Eye (tissue), 1 donor: ENCODE data around the gene UNC93A.
"Not testable (repeated sequence)": the region's sequence is repeated elsewhere in the genome, so short reads cannot be mapped to it uniquely, and the experiment has no call there.

Experiments used
- DNase-seq: peaks from one replicate; pipeline ENCODE4 v3.0.0-alpha.2; 2015

UNC93A gene

DNA sequence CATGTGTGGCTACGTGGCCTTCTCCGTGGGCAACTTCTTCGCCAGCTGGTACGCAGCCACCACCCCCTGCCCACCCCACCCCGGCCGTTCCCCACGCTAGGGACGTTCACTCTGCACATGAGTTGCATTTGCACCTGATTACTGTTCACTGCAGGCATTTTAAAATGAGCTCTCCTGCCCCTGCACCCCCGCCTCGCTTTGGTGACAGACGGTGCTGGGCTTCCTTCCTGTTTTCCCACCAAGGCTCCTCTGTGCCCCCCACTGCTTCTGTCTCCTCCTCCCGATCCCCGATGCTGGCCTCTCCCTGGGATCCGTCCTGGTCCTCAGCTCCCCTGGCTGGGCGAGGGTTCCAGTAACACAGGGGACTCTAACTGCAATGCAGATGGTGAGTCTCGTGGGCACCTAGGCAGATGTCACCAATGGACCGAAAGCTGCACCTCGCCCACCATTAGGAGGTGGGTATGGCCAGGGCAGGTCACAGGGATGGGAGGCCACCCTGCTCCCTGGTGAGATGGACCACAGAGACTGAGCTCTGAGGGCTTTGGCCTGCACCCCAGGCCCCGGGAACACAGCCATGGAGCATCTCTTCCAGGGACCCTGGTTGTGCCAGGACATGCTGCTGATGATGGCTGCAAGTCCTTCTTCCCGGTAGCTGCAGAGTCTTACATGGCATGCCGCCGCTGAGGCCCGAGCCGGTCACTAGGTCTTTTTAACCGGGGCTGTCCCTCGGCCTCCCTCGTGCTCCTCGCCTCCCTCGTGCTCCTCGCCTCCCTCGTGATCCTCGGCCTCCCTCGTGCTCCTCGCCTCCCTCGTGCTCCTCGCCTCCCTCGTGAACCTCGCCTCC is 3.8 kb downstream of the UNC93A start:
- DNase-seq = no peak

DNA sequence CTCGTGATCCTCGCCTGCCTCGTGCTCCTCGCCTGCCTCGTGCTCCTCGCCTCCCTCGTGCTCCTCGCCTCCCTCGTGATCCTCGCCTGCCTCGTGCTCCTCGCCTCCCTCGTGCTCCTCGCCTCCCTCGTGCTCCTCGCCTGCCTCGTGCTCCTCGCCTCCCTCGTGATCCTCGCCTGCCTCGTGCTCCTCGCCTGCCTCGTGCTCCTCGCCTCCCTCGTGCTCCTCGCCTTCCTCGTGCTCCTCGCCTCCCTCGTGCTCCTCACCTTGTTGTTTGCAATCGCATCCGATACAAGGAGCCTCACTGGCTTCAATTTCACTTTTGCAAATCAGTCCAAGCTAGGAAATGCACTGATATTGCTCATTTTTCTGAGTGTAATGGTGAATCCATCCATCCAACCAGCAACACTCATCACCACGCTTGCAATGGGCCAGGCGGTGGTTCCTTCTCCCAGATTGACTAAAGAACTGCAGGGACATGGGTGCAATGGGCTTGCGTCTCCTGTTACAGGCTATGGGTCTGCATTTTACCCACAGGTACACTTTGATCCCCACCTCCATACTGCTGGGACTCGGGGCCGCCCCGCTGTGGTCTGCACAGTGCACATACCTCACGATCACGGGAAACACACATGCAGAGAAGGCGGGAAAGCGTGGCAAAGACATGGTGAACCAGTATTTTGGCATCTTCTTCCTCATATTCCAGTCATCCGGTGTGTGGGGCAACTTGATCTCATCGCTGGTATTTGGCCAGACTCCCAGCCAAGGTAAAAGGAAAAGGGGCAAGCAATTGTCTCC is 4.6 kb downstream of the UNC93A start:
- no peak for DNase-seq

DNA sequence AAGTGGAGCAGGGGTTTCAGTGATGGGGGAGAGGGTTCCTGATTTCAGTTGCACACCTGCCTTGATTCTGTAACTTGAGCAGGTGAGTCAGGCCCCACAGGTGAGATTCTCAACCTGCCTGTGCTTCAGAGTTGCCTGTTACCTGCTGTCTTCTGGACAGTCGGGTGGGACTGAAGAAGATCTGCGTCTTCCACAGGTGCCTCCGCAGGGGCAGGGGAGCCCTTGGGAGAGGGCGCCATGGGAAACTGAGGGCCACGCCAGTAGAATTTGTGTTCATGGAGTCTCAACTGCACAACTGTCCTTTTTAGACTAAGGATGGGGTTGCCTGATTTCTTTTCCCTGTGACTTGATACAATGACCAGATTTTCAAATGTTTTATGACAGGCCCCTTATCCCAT is 5.2 kb downstream of the UNC93A start:
- DNase-seq = no peak

DNA sequence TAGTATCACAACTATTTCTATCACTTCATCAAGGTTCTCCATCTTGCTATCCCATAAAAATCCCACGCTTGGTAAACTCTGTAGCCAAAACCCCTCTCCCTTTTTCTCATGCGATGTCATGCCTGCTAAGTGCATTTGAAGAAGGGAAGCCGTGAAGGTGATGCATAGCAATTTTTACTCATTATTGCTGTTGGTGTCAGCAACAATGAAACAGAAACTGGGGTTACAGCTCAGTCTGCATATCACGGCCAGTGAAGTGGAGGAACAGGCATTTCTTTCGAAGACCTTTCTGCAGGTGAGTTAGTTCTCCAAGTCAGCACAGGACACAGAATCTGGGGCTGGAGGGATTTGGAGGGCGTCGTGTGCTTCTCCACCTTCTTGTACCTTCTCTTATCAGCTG is 5.8 kb downstream of the UNC93A start:
- DNase-seq = no peak

DNA sequence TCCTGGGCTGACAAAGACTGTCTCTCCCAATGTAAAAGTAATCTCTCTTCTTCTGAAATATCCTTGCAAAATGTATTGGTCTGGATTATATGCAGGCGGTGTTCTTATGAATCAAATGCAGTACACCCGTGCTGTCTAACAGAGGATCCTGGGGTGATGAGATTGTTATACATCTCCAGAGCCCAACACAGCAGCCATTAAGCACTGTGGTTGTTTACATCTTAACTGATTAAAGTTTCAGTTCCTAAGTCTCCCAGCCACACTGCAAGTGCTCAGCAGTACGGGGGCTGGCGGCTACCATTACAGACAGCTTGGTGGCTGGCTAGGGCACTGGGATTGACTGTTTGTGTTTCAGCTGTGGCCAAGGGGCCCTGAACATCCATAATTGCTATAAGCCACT is 7.0 kb downstream of the UNC93A start:
- DNase-seq = no peak

DNA sequence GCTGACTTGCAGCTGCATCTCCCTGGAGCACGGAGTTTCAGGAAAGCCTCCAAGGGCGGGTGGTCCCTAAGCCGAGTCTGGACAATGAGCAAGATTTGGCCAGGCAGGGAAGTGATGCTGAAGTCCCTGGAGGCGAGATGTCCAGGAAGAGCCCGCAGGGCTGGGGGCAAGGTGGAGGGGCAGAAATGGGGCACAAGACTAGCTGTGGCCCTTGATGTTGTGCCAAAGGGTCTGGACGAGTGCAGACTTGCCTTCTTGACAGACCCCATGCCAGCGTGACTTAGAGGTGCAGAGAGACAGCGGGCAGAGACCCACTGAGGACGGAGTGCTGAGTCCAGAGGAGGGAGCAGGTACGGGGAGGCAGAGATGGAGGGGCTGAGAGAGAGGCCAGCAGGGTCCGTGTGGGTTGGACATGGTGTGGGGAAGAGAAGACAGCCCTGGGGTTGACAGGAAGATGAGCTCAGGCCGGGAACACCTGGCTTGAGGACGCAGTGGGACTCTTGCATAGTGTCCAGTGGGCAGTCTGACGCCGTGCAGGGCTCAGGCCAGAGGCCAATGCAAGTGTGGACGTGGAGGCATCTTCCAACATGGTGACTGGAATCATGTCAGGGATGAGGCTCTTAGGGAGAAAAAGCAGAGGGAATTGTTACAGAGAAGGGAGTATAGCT is 8.7 kb downstream of the UNC93A start:
- DNase-seq = no peak

DNA sequence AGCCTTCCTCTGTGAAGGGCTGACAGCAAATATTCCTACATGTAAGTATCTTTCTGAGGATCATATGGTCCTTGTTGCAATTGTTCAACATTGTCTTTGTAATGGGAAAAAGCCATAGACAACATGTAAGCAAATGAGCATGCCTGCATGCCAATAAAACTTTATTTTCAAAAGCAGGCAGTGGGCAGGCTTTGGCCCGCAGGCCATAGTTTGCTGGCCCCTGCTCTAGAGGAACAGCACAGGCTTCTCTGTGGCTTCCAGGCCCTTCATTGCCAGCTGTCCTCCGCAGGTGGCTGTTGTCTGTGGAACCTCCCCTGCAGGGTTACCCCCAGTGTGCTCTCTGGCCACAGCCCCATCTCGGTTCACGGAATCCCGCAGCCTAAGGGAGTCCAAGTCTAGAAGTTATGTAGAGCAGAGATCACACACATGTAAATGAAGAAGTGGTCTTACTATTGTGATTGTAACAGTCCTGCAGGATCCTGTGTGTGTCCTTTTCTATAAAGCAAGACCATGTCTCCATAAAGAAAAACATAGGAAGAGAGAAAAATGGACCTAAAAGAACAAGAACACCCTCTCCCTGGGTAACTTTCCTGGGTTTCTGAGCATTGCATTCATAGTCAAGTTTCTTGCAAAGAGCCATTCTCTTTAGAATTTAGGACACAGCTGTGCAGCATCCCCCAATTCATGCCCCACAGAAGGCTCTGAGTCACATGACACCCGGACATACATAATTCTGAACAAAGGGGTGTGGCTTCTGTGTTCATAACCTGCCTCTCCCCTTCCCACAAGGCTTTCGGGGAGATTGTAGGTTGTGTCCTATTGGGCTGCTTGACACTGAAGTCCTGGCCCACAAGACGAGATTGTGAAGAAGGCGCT is 10.0 kb downstream of the UNC93A start:
- no peak for DNase-seq

DNA sequence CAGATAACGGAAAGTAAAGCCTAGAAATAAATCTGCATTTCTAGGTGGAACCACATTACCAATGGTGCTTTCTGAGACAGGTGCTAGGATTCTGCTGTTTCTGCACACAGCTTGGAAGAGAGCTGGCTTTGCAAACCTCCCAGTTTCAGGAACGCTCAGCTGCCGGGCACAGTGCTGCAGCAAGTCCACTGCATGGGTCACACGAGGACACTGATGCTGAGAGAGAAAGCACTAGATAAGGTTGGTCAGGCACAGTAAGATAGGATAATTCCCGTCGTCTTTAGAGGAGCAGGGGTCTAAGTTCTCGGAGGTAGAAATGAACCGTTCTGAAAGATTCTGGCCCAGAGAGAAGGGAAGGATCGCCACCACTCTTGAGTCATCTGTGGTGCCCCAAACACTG is 11.0 kb downstream of the UNC93A start:
- no peak for DNase-seq

DNA sequence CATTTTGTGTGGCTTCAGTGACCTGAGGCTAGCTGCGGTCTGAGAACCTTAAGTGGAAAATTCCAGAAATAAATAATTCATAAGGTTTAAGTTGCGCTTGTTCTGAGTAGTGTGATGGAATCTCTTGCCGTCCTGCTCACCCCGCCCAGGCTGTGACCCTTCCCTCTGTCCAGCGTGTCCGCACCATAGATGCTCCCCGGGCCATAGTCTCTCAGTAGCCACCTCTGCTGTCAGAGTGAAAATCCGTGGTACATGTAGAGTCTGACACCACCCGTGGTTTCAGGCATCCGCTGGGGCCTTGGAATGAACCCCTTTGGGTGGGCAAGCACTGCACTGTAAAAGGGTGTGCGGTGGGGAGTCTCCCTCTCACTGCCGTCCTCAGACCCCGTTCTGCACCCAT is 11.7 kb downstream of the UNC93A start:
- DNase-seq = no peak

DNA sequence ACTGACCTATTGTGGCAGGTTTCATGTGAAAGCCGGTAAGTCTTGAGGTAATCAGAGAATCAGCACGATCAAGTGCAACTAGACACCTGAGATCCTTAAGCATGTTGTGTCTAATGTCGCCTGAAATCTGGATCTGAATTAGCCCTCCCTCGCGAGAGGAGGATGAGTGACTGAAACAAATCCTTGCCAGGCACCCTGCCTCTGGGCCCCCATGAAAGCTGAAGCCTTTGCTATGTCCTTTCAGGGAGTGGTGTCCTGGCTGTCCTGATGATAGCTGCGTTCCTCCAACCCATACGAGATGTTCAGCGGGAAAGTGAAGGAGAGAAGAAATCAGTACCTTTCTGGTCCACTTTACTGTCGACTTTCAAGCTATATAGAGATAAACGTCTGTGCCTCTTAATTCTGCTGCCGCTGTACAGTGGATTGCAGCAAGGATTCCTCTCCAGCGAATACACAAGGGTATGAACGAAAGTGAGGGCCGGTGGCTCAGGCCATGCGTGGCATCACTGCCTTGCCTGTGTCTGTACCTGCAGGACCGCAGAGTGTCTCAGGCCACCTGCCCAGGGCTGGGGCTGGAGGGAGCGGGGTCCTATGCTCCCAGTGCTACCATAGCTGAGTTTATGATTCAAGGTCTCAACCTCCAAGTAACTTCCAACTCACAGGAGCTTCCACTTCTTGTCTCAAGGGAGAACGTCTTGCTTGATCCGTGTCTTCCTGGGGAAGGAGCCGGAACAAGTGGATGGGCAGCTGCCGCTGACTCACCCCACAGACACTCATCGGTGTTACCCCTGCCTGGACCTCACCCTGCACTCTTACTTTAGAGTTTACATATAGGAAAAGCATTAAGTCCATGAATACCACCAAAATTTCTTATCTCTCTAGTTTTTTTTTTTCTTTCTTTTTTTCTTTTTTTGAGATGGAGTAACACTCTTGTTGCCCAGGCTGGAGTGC is 12.8 kb downstream of the UNC93A start:
- DNase-seq = no peak

DNA sequence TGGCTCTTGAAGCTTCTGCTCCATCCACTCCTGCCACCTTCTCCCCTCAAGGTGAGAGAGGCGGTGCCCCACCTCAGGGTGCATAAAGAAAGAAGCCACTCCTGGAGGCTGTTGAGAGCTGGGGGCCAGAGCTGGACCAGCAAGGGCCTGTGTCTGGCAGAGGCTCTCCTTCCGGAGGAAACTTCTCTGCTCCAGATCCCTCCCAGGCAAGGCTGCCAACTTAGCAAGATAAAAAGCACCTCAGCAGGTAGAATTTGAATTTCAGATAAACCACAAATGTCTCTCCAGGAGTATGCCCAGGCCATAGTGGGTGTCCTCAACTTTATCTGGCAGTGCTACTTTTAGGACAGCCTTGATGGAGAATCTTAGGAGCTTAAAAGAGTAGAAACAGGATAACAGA is 13.8 kb downstream of the UNC93A start:
- no peak for DNase-seq

DNA sequence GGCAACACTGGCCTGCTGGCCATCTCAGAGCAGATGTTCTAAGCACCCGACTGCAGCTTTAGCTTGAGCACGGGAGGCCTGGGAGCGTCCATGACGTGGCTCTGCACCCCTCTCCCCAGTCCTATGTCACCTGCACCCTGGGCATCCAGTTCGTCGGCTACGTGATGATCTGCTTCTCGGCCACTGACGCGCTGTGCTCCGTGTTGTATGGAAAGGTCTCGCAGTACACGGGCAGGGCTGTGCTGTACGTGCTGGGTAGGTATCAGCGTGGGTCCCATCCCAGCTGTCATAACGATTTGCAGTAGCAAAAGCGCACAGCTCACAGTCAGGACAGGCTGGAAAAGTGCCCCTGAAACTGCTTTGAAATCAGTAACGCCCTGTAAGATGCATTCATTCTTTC is 14.7 kb downstream of the UNC93A start:
- DNase-seq = peak; percentile 41

DNA sequence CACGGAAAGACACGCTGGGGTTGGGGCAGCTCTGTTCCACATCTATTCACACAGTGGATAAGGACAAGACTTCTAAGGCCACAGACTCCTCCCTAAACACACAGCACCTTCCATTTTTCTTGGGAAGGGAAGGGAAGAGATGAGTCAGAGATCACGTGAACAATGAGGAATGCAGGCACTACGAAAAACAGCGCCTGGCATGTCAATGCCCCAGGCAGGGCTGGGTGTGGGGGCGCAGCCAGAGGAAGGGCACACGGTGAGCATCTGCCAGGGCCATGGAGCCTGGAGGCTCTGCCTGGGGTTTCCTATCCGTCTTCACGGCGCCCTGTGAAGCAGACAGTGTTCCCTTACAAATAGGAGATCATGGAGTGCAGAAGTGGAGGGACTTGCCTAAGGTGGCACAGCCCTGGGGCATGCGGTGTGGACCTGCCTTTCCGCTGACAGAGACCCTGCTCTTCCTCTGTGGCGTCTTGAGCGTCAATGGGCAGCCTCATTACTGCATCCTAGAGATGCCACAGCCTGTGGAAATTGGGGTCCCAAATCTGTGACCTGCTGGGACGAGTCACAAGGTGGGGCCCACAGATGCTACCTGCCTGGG is 15.4 kb downstream of the UNC93A start:
- no peak for DNase-seq

DNA sequence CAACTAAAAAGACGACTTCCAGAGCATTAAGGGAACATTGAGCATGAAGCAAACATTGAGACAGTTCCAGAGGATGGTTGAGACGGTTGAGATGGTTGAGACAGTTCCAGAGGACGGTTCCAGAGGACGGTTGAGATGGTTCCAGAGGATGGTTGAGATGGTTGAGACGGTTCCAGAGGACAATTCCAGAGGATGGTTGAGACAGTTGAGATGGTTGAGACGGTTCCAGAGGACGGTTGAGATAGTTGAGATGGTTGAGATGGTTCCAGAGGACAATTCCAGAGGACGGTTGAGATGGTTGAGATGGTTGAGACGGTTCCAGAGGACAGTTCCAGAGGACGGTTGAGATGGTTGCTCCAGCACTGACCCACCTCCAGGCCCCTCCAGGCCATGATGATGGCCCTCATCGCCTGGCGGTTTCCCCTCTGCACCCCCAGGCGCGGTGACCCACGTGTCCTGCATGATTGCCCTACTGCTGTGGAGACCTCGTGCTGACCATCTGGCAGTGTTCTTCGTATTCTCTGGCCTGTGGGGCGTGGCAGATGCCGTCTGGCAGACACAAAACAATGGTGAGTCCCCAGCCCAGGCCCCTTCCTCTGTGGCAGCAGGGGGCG is 16.3 kb downstream of the UNC93A start:
- DNase-seq = no peak

DNA sequence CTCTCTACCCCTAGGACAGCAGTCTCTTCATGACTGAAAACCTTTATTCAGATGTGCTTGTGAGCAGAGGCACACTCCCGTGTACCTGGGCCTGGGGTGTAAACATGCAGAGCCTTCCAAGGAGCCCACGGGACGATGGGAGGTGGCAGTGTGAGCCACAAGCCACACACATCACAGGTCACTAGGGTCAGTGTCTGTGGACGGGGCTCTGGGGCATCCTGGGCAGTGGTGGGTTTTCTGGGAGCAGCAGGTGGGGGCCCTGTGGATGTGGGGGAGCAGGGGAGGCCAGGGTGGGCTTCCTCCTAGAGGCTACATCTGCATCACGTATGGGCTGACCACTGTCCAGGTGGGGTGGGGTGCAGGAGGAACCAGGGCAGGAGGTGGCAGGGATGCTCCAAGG is 17.1 kb downstream of the UNC93A start:
- DNase-seq = no peak

DNA sequence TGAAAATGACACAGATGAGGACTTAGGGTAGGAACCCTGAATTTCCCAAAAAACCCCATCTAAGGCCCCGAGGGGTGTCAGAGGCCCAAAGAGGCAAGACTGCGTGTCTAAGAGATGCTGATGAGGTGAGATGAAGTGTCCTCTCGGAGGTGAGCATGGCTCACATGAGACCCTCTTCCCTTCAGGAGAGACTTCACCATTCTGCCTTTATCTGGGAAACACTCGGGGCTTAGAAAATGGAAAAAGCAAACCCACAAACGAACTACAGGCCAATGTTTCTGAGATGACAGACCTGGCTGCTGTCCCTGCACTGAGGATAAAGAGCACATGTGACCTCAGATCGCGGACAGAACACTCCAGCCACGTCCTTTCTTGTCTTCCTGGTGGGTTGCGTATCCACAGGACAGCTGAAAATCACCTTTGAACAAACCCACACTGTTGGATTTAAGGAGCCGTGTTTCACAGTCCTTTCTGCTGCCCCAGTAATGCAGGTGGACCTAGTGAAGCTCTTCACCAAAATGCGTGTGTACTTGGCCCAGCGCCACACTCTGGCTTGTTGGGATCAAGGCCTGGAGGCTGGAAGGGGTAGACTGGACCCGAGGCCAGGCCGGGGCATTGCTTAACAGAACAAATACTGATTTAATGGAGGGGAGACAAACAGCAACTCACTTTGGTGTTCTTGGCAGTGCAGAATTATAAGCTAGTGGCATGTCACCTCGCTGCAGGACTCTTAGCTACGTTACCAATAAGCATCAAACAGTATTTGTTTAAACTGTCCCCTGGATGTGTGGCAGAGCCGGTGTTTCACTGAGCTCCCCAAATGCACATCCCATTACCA is 18.5 kb downstream of the UNC93A start:
- not testable (repeated sequence) for DNase-seq

DNA sequence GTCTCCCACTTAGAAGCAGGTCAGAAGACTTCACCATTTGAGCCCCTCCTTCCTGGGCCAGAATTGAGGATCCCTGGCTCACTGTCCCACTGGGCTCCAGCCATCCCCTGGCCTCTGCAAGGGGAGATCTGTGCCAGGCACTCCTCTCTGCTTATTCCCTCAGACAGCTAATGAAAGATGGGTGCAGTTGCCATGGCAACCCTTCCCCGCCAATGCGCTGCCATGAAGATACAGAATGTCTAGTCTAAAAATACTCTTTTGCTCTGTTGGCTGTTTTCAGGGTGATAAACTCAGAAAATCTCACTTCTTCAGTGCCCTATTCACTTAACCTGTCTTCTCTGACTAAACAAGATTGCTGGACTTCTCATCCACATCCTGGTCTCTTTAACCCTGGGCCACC is 20.2 kb downstream of the UNC93A start:
- DNase-seq = peak; percentile 48

DNA sequence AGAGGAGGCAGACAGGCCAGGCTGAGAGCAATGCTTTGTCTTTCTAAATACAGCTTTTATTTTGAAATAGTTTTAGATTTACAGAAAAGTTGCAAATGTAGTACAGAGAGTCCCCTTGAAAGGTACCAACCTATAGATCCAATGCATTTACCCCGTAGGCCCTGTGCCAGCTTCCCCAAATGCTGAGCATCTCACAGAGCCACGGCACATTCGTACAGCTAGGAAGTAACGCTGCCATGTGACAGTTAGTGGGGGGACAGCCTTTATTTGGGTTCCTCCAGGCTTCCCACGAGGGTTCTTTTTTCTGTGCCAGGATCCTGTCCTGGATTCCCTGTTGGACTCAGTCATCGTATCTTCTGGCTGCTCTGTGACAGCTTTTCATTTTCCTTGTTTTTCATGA is 20.6 kb downstream of the UNC93A start:
- not testable (repeated sequence) for DNase-seq

DNA sequence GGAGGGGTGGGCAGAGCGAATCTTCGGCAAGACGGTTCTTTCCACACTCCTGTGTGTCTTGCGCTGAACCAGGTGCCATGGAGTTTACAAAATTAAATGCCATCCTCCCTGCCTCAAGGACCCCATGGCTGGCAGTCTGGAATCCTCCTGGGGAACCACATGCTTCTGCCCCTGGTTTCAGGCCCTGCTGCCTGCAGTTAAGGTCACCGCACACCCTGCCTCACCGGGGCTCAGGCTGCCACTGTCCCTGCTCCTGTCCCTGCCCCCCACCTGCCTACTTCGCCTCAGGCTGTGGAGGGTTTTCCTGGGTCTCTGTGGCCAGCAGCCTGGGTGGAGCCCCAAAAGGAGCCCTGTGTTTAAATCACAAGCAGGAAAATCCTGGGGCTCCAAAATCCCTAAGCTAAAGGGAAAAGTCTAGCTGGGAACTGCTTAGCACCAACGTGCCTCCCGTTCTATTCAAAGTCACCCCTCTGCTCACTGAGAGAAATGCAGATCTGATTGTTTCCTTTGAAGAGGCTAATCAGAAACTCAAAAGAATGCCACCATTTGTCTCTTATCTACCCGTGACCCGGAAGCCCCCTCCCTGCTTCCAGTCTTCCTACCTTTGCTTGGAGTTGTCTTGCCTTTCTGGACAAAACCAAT is 23.2 kb downstream of the UNC93A start:
- DNase-seq = no peak
